Thymus (tissue), 11 donors: ENCODE measurements around the gene MAN2C1. TPM values are rescaled to one million over a fixed set of nuclear protein-coding genes. Genes with fewer than 3 reads are reported as not detected.

ENCODE experiments used
- DNase-seq, 9 donors: peaks; one replicate each; pipeline ENCODE4 v3.0.0-alpha.2; 2013; ENCODE audit warnings: low spot score in 9 of 9, low read depth in 6 of 9, missing footprints in 1 of 9
- H3K27ac ChIP-seq, 2 donors: one replicate each; pipeline ENCODE4 v1.5.1; 2013; ENCODE audit warnings: control low read depth in 1 of 2, low read depth in 1 of 2, low read length in 1 of 2, mild to moderate bottlenecking in 1 of 2, moderate library complexity in 1 of 2
- H3K27me3 ChIP-seq, 2 donors: one replicate each; pipeline ENCODE4 v1.5.1; 2013; ENCODE audit warnings: low read length in 1 of 2; ENCODE audit not compliant: control insufficient read depth in 2 of 2, insufficient read depth in 1 of 2
- H3K36me3 ChIP-seq, 2 donors: one replicate each; pipeline ENCODE4 v1.5.1; 2013; ENCODE audit warnings: low read length in 1 of 2, mild to moderate bottlenecking in 1 of 2, moderate library complexity in 1 of 2; ENCODE audit not compliant: control insufficient read depth in 2 of 2, insufficient read depth in 2 of 2
- H3K4me1 ChIP-seq, 2 donors: one replicate each; pipeline ENCODE4 v1.5.1; 2013; ENCODE audit warnings: low read length in 2 of 2; ENCODE audit not compliant: control insufficient read depth in 2 of 2, insufficient read depth in 2 of 2
- H3K4me3 ChIP-seq, 2 donors: one replicate each; pipeline ENCODE4 v1.5.1; 2013; ENCODE audit warnings: low read length in 2 of 2, control low read depth in 1 of 2, mild to moderate bottlenecking in 1 of 2
- H3K9me3 ChIP-seq, 2 donors: one replicate each; pipeline ENCODE4 v1.5.1; 2013; ENCODE audit warnings: low read length in 1 of 2, mild to moderate bottlenecking in 1 of 2; ENCODE audit not compliant: control insufficient read depth in 2 of 2, insufficient read depth in 1 of 2
- WGBS: extraction: QIAGEN DNeasy Blood & Tissue Kit; methylation state at CpG from one replicate; pipeline ENCODE4 v1.1.7; 2013; 5-methylcytosine and 5-hydroxymethylcytosine counted together
- polyA plus RNA-seq: library from polyadenylated mRNA; stranded (reverse); fragments of 200-250 nt; gene quantifications from one replicate; pipeline ENCODE4 v1.2.3, GENCODE V29; 2013
- total RNA-seq: library from RNA; stranded (reverse); fragments of 120-200 nt; gene quantifications from one replicate; pipeline ENCODE4 v1.2.4, GENCODE V29; 2013
- donor health status: healthy.

The MAN2C1 gene
- total and polyA plus RNA-seq, 2 donors = 64.3 to 280 TPM

- no peaks in the 10 kb centered on the region for H3K27me3 ChIP-seq
- H3K4me3 ChIP-seq = no peak overlapping the region
- WGBS = 98% methylated on average over 17 of the region's 17 CpGs
- H3K36me3 ChIP-seq = peaks cover 60 to 70% of the 10 kb centered on the region in 2 donors
- no peak overlapping the region for H3K27ac ChIP-seq
- H3K4me1 ChIP-seq = no peaks in the 10 kb centered on the region
- no peak for DNase-seq
- peaks cover 0 to 2% of the 10 kb centered on the region in 2 donors for H3K9me3 ChIP-seq
Measured at GRCh38 chr15:75357976-75358673, 10.3 kb downstream of the MAN2C1 start.

GRCh38 chr15:75356517-75356916 is 11.9 kb downstream of the MAN2C1 start:
- no peak for DNase-seq
- no peak overlapping the region for H3K4me3 ChIP-seq
- peaks cover 54 to 62% of the 10 kb centered on the region in 2 donors for H3K36me3 ChIP-seq
- H3K27me3 ChIP-seq = no peaks in the 10 kb centered on the region
- H3K9me3 ChIP-seq = peaks cover 0 to 2% of the 10 kb centered on the region in 2 donors
- H3K27ac ChIP-seq = no peak overlapping the region
- 97% methylated on average over 20 of the region's 20 CpGs for WGBS
- no peaks in the 10 kb centered on the region for H3K4me1 ChIP-seq

- no peak for DNase-seq
- Histone ChIP-seq H3K36me3 (peaks cover 50 to 57% of the 10 kb centered on the region in 2 donors), H3K9me3 (peaks cover 0 to 2% of the 10 kb centered on the region in 2 donors)
Measured at GRCh38 chr15:75356006-75356405, 12.4 kb downstream of the MAN2C1 start.

GRCh38 chr15:75355369-75355768 is 13.0 kb downstream of the MAN2C1 start:
- Histone ChIP-seq H3K4me1 (peaks cover 0 to 7% of the 10 kb centered on the region in 2 donors), H3K36me3 (peaks cover 44 to 53% of the 10 kb centered on the region in 2 donors), H3K27me3 (no peaks in the 10 kb centered on the region), H3K27ac (no peak overlapping the region), H3K9me3 (peaks cover 0 to 2% of the 10 kb centered on the region in 2 donors), H3K4me3 (no peak overlapping the region)
- 95% methylated on average over 4 of the region's 4 CpGs for WGBS
- no peak for DNase-seq

More at GRCh38 chr15:75356006-75356405, 12.4 kb downstream of the MAN2C1 start:
- Histone ChIP-seq H3K4me3 (no peak overlapping the region), H3K27ac (no peak overlapping the region), H3K27me3 (no peaks in the 10 kb centered on the region), H3K4me1 (peaks cover 0 to under 1% of the 10 kb centered on the region in 2 donors)
- 98% methylated on average over 28 of the region's 28 CpGs for WGBS

GRCh38 chr15:75354454-75354853 is 14.0 kb downstream of the MAN2C1 start:
- peaks cover 38 to 44% of the 10 kb centered on the region in 2 donors for H3K36me3 ChIP-seq
- 96% methylated on average over 7 of the region's 7 CpGs for WGBS

GRCh38 chr15:75353604-75354003 is 14.8 kb downstream of the MAN2C1 start:
- peaks cover 13 to 24% of the 10 kb centered on the region in 2 donors for H3K4me1 ChIP-seq
- peaks cover 36% of the 10 kb centered on the region in 2 donors for H3K36me3 ChIP-seq
- peaks cover 0 to 7% of the 10 kb centered on the region in 2 donors for H3K27me3 ChIP-seq
- no peak overlapping the region for H3K27ac ChIP-seq
- H3K9me3 ChIP-seq = peaks cover 5 to 17% of the 10 kb centered on the region in 2 donors
- WGBS = 96% methylated on average over 7 of the region's 7 CpGs
- no peak overlapping the region for H3K4me3 ChIP-seq
- DNase-seq = no peak

More at GRCh38 chr15:75354454-75354853, 14.0 kb downstream of the MAN2C1 start:
- DNase-seq = no peak
- Histone ChIP-seq H3K4me1 (peaks cover 4 to 16% of the 10 kb centered on the region in 2 donors), H3K27me3 (no peaks in the 10 kb centered on the region), H3K4me3 (no peak overlapping the region), H3K27ac (no peak overlapping the region), H3K9me3 (peaks cover 2 to 9% of the 10 kb centered on the region in 2 donors)

GRCh38 chr15:75352186-75353080 is 16.0 kb downstream of the MAN2C1 start:
- Histone ChIP-seq H3K4me3 (no peak overlapping the region), H3K36me3 (peaks cover 27 to 29% of the 10 kb centered on the region in 2 donors), H3K27me3 (peaks cover 0 to 17% of the 10 kb centered on the region in 2 donors), H3K4me1 (peaks cover 19 to 29% of the 10 kb centered on the region in 2 donors), H3K27ac (no peak overlapping the region), H3K9me3 (peaks cover 5 to 21% of the 10 kb centered on the region in 2 donors)
- DNase-seq = no peak
- WGBS = 96% methylated on average over 16 of the region's 16 CpGs

GRCh38 chr15:75350601-75351361 is 17.6 kb downstream of the MAN2C1 start:
- H3K4me3 ChIP-seq = no peak overlapping the region
- H3K9me3 ChIP-seq = peaks cover 3 to 21% of the 10 kb centered on the region in 2 donors
- H3K36me3 ChIP-seq = peaks cover 17 to 20% of the 10 kb centered on the region in 2 donors
- H3K27me3 ChIP-seq = peaks cover 0 to 23% of the 10 kb centered on the region in 2 donors
- peaks cover 25 to 34% of the 10 kb centered on the region in 2 donors for H3K4me1 ChIP-seq
- 74% methylated on average over 7 of the region's 7 CpGs for WGBS
- DNase-seq = no peak
- H3K27ac ChIP-seq = peak overlapping the region; percentile 31 to 33
